HEK293 (cell line): ENCODE measurements around the gene DMRTA2.

Experiments
- RBAK ChIP-seq: fragments of 450-650 bp; formaldehyde crosslinking; IDR thresholded peaks from 2 replicates; pipeline ENCODE4 v1.5.1; 2016; ENCODE audit warnings: missing biosample characterization, missing genetic modification characterization
- SALL2 ChIP-seq: fragments of 450-650 bp; formaldehyde crosslinking; IDR thresholded peaks from 2 replicates; pipeline ENCODE4 v1.5.0; 2017; ENCODE audit warnings: missing biosample characterization, mild to moderate bottlenecking, missing genetic modification characterization, borderline replicate concordance
- SETDB1 ChIP-seq: IDR thresholded peaks from one replicate; pipeline ENCODE4 v1.6.1; 2017; ENCODE audit warnings: mild to moderate bottlenecking, low read length, moderate library complexity, mixed read lengths; ENCODE audit not compliant: insufficient read length
- ZBTB6 ChIP-seq: fragments of 450-650 bp; formaldehyde crosslinking; IDR thresholded peaks from 2 replicates; pipeline ENCODE4 v1.5.1; 2017; ENCODE audit warnings: missing biosample characterization, missing genetic modification characterization
- ZNF24 ChIP-seq: fragments of 450-650 bp; formaldehyde crosslinking; IDR thresholded peaks from 2 replicates; pipeline ENCODE4 v1.5.1; 2016; ENCODE audit warnings: missing biosample characterization, missing genetic modification characterization
- ZNF302 ChIP-seq: fragments of 450-650 bp; formaldehyde crosslinking; IDR thresholded peaks from 2 replicates; pipeline ENCODE4 v1.5.1; 2016; ENCODE audit warnings: missing biosample characterization, missing genetic modification characterization, low read depth
- ZNF529 ChIP-seq: fragments of 450-650 bp; formaldehyde crosslinking; IDR thresholded peaks from 2 replicates; pipeline ENCODE4 v1.5.1; 2017; ENCODE audit warnings: missing genetic modification characterization, missing biosample characterization; ENCODE audit not compliant: insufficient replicate concordance
- ZNF580 ChIP-seq: fragments of 450-650 bp; formaldehyde crosslinking; IDR thresholded peaks from 2 replicates; pipeline ENCODE4 v1.5.1; 2016; ENCODE audit warnings: missing biosample characterization, missing genetic modification characterization
- ZNF629 ChIP-seq: fragments of 450-650 bp; formaldehyde crosslinking; IDR thresholded peaks from 2 replicates; pipeline ENCODE4 v1.5.1; 2017; ENCODE audit warnings: missing biosample characterization, missing genetic modification characterization
- ZNF768 ChIP-seq: fragments of 450-650 bp; formaldehyde crosslinking; IDR thresholded peaks from 2 replicates; pipeline ENCODE4 v1.5.1; 2018; ENCODE audit warnings: missing biosample characterization, mild to moderate bottlenecking, missing genetic modification characterization
- TF ChIP-seq, protein P1 (sequence below): fragments of 450-650 bp; formaldehyde crosslinking; conservative IDR thresholded peaks from 2 replicates; pipeline ENCODE4 v1.5.1; 2016; ENCODE audit warnings: low read depth, missing biosample characterization, missing genetic modification characterization
- TF ChIP-seq, protein P2 (sequence below): fragments of 450-650 bp; formaldehyde crosslinking; IDR thresholded peaks from 2 replicates; pipeline ENCODE4 v1.5.1; 2016; ENCODE audit warnings: missing biosample characterization, missing genetic modification characterization
- TF ChIP-seq, protein P3 (sequence below): fragments of 450-650 bp; formaldehyde crosslinking; IDR thresholded peaks from 2 replicates; pipeline ENCODE4 v1.5.1; 2016; ENCODE audit warnings: missing biosample characterization, missing genetic modification characterization
- TF ChIP-seq, protein P4 (sequence below): fragments of 450-650 bp; formaldehyde crosslinking; conservative IDR thresholded peaks from 2 replicates; pipeline ENCODE4 v1.5.1; 2016; ENCODE audit warnings: low read depth, missing biosample characterization, missing genetic modification characterization

DNA sequence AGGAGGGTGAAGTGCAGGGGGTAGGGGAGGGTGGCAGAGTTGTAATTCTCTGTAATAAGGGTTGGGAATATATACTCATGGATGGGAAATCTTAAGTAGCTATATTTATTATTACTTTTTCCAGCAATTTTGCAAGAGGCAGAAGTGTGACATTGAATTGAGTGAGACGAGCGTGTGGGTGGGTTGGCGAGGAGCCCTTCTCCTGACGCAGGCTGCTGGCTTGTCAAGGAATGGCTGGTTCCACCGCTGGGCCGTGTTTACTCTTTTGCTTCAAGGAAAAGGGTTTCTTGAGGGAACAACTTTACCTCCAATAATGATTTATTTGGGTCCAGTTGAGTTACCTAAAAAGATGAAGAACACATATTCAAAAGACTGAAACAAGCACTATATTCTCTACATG is 17.9 kb upstream of the DMRTA2 start:
- TF ChIP-seq, protein P1, sequence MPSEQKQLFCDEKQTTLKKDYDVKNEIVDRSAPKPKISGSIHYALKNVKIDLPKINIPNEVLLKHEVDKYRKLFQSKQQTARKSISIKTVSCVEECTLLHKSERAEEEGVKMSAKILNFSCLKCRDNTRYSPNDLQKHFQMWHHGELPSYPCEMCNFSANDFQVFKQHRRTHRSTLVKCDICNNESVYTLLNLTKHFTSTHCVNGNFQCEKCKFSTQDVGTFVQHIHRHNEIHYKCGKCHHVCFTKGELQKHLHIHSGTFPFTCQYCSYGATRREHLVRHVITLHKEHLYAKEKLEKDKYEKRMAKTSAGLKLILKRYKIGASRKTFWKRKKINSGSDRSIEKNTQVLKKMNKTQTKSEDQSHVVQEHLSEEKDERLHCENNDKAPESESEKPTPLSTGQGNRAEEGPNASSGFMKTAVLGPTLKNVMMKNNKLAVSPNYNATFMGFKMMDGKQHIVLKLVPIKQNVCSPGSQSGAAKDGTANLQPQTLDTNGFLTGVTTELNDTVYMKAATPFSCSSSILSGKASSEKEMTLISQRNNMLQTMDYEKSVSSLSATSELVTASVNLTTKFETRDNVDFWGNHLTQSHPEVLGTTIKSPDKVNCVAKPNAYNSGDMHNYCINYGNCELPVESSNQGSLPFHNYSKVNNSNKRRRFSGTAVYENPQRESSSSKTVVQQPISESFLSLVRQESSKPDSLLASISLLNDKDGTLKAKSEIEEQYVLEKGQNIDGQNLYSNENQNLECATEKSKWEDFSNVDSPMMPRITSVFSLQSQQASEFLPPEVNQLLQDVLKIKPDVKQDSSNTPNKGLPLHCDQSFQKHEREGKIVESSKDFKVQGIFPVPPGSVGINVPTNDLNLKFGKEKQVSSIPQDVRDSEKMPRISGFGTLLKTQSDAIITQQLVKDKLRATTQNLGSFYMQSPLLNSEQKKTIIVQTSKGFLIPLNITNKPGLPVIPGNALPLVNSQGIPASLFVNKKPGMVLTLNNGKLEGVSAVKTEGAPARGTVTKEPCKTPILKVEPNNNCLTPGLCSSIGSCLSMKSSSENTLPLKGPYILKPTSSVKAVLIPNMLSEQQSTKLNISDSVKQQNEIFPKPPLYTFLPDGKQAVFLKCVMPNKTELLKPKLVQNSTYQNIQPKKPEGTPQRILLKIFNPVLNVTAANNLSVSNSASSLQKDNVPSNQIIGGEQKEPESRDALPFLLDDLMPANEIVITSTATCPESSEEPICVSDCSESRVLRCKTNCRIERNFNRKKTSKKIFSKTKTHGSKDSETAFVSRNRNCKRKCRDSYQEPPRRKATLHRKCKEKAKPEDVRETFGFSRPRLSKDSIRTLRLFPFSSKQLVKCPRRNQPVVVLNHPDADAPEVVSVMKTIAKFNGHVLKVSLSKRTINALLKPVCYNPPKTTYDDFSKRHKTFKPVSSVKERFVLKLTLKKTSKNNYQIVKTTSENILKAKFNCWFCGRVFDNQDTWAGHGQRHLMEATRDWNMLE (tag by site-specific recombination) = no peak
- TF ChIP-seq ZNF768 = no peak
- TF ChIP-seq, protein P2, sequence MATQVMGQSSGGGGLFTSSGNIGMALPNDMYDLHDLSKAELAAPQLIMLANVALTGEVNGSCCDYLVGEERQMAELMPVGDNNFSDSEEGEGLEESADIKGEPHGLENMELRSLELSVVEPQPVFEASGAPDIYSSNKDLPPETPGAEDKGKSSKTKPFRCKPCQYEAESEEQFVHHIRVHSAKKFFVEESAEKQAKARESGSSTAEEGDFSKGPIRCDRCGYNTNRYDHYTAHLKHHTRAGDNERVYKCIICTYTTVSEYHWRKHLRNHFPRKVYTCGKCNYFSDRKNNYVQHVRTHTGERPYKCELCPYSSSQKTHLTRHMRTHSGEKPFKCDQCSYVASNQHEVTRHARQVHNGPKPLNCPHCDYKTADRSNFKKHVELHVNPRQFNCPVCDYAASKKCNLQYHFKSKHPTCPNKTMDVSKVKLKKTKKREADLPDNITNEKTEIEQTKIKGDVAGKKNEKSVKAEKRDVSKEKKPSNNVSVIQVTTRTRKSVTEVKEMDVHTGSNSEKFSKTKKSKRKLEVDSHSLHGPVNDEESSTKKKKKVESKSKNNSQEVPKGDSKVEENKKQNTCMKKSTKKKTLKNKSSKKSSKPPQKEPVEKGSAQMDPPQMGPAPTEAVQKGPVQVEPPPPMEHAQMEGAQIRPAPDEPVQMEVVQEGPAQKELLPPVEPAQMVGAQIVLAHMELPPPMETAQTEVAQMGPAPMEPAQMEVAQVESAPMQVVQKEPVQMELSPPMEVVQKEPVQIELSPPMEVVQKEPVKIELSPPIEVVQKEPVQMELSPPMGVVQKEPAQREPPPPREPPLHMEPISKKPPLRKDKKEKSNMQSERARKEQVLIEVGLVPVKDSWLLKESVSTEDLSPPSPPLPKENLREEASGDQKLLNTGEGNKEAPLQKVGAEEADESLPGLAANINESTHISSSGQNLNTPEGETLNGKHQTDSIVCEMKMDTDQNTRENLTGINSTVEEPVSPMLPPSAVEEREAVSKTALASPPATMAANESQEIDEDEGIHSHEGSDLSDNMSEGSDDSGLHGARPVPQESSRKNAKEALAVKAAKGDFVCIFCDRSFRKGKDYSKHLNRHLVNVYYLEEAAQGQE (tag by site-specific recombination) = no peak
- no peak for TF ChIP-seq ZNF529
- TF ChIP-seq SALL2 (tag by site-specific recombination) = no peak
- TF ChIP-seq ZBTB6 (tag by site-specific recombination) = no peak
- TF ChIP-seq ZNF580 (tag by site-specific recombination) = no peak
- no peak for TF ChIP-seq ZNF302 (tag by site-specific recombination)
- TF ChIP-seq, protein P3, sequence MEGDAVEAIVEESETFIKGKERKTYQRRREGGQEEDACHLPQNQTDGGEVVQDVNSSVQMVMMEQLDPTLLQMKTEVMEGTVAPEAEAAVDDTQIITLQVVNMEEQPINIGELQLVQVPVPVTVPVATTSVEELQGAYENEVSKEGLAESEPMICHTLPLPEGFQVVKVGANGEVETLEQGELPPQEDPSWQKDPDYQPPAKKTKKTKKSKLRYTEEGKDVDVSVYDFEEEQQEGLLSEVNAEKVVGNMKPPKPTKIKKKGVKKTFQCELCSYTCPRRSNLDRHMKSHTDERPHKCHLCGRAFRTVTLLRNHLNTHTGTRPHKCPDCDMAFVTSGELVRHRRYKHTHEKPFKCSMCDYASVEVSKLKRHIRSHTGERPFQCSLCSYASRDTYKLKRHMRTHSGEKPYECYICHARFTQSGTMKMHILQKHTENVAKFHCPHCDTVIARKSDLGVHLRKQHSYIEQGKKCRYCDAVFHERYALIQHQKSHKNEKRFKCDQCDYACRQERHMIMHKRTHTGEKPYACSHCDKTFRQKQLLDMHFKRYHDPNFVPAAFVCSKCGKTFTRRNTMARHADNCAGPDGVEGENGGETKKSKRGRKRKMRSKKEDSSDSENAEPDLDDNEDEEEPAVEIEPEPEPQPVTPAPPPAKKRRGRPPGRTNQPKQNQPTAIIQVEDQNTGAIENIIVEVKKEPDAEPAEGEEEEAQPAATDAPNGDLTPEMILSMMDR (tag by site-specific recombination) = no peak
- TF ChIP-seq SETDB1 = no peak
- TF ChIP-seq, protein P4, sequence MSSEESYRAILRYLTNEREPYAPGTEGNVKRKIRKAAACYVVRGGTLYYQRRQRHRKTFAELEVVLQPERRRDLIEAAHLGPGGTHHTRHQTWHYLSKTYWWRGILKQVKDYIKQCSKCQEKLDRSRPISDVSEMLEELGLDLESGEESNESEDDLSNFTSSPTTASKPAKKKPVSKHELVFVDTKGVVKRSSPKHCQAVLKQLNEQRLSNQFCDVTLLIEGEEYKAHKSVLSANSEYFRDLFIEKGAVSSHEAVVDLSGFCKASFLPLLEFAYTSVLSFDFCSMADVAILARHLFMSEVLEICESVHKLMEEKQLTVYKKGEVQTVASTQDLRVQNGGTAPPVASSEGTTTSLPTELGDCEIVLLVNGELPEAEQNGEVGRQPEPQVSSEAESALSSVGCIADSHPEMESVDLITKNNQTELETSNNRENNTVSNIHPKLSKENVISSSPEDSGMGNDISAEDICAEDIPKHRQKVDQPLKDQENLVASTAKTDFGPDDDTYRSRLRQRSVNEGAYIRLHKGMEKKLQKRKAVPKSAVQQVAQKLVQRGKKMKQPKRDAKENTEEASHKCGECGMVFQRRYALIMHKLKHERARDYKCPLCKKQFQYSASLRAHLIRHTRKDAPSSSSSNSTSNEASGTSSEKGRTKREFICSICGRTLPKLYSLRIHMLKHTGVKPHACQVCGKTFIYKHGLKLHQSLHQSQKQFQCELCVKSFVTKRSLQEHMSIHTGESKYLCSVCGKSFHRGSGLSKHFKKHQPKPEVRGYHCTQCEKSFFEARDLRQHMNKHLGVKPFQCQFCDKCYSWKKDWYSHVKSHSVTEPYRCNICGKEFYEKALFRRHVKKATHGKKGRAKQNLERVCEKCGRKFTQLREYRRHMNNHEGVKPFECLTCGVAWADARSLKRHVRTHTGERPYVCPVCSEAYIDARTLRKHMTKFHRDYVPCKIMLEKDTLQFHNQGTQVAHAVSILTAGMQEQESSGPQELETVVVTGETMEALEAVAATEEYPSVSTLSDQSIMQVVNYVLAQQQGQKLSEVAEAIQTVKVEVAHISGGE (tag by site-specific recombination) = no peak
- TF ChIP-seq RBAK = no peak
- TF ChIP-seq ZNF629 (tag by site-specific recombination) = no peak
- TF ChIP-seq ZNF24 (tag by site-specific recombination) = no peak
